NCI-H2196 treated with DMSO at 0.1 percent for 48 hours (cell line): ENCODE data around the gene SLC17A6.

ENCODE experiments used
- DNase-seq: peaks from one replicate; lab custom pipeline; 2025; ENCODE audit not compliant: unreplicated experiment; lab: John Stamatoyannopoulos, UW

Gene SLC17A6

GRCh38 chr11:22389526-22390282 is 51.5 kb downstream of the SLC17A6 start:
- no peak for DNase-seq

GRCh38 chr11:22390283-22390655 is 52.1 kb downstream of the SLC17A6 start:
- no peak for DNase-seq

DNA sequence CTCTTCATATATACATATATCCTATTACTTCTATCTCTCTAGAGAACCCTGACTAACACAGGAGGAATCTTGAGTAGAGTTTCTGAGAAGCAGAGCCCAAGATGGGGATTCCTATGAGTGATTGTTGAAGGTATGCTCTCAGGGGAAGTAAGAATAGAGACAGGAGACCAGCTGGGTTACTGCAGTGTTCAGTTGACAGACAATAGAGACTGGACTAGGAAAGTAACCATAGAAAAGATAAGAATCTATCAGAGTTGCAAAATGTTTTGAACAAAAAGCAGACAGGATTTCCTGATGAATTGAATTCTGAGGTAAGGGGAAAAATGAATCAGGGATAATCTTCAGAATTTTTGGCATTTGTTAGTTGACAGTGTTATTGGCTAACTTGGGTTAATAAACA is 54.4 kb downstream of the SLC17A6 start:
- no peak for DNase-seq

DNA sequence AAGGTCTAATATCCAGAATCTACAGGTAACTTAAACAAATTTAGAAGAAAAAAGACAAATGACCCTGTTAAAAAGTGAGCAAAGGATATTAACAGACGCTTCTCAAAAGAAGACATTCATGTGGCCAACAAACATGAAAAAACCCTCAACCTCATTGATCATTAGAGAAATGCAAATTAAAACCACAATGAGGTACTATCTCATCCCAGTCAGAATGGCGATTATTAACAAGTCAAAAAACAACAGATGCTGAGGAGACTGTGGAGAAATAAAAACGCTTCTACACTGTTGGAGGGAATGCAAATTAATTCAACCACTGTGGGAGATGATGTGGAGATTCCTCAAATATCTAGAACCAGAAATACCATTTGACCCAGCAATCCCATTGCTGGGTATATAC is 67.2 kb downstream of the SLC17A6 start:
- DNase-seq: no peak

DNA sequence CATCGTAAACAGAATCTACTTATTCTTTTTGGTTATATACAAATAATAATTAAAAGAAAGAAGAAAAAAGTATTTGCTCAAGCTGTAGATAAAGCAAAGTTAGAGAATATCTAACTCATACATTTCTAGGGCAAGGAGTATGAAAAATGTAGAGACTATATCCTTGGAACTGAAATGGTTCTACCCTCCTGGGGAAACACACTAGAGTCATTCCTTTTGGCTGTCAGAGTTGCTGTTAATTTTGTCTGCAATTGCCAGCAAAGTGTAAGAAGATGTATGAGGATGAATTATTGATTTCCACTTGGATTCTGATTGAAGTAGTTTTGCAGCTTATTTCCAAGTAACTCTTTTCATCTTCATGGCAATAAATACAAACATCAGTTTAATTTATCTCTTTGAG is 69.1 kb downstream of the SLC17A6 start:
- DNase-seq: no peak

DNA sequence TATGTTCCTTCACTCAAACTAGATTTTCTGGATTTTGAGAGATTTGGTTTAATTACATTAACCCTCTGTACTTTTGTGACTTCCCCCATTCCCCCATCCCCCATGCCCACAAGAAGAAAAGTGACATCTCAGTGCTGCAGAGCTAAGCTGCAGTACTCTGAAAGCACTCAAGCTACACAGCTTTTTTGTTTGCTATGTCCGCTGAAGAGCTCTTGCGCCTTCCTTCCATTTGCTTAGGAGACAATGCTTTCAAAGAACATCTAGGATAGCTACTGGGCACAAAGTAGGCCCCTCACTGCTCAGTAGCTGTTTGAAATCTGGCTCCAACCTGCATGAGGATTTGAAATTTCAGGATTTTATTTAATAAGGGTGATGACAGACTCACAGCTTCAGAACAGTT is 69.7 kb downstream of the SLC17A6 start:
- no peak for DNase-seq

DNA sequence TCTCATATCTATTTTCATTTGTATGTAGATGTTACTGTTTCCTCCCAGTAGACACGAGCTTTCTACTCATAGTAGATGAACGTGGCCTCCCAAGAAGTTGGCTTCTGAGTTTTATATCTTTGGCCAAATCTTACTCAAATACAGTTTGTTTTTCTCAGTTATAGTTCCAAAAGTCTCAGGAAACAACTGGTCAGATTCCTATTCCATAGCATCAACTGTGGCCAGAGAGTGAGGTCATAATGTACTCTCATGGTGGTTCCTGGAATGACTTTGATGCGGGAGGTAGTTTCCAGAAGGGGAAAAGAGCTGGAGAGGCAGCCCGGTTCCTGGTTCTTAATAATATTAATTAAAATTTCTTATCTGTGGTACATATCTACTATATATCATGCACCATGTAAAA is 77.3 kb downstream of the SLC17A6 start:
- no peak for DNase-seq

- no peak for DNase-seq
Measured at GRCh38 chr11:22416462-22416861, 78.3 kb downstream of the SLC17A6 start.

- no peak for DNase-seq
Measured at GRCh38 chr11:22426915-22427314, 88.7 kb downstream of the SLC17A6 start.
